Trophoblast cell (in vitro differentiated cells and primary cell): Measurements from ENCODE around the gene TRIM50. TPM values are rescaled to one million over a fixed set of nuclear protein-coding genes. Genes with fewer than 3 reads are reported as not detected.
"Not testable (repeated sequence)": the region's sequence is repeated elsewhere in the genome, so short reads cannot be mapped to it uniquely, and the experiment has no call there.

Source experiments
- DNase-seq, 2 donors: peaks; one replicate each; pipeline ENCODE4 v3.0.0-alpha.2; 2016
- H2AFZ ChIP-seq: 2 replicates; pipeline ENCODE4 v1.6.1; 2013; ENCODE audit warnings: low read length, moderate library complexity, mild to moderate bottlenecking; ENCODE audit not compliant: insufficient read depth, poor library complexity
- H2AK5ac ChIP-seq: 2 replicates; pipeline ENCODE4 v1.6.1; 2013; ENCODE audit warnings: mild to moderate bottlenecking, low read length
- H2BK120ac ChIP-seq: 2 replicates; pipeline ENCODE4 v1.6.1; 2013; ENCODE audit warnings: low read length, mild to moderate bottlenecking, moderate library complexity; ENCODE audit not compliant: insufficient read depth, poor library complexity
- H2BK12ac ChIP-seq: 2 replicates; pipeline ENCODE4 v1.6.1; 2013; ENCODE audit warnings: mild to moderate bottlenecking, low read length, moderate library complexity
- H2BK5ac ChIP-seq: 2 replicates; pipeline ENCODE4 v1.6.1; 2013; ENCODE audit warnings: low read length, low read depth, moderate library complexity, mild to moderate bottlenecking; ENCODE audit not compliant: poor library complexity
- H3K14ac ChIP-seq: 2 replicates; pipeline ENCODE4 v1.6.1; 2013; ENCODE audit warnings: mild to moderate bottlenecking, low read length
- H3K18ac ChIP-seq: 2 replicates; pipeline ENCODE4 v1.6.1; 2013; ENCODE audit warnings: mild to moderate bottlenecking, low read length
- H3K23ac ChIP-seq: 2 replicates; pipeline ENCODE4 v1.6.1; 2013; ENCODE audit warnings: low read length
- H3K27ac ChIP-seq: 2 replicates; pipeline ENCODE4 v1.5.1; 2013; ENCODE audit warnings: low read depth, mild to moderate bottlenecking, inconsistent platforms, low read length, moderate library complexity
- H3K27me3 ChIP-seq: 2 replicates; pipeline ENCODE4 v1.6.1; 2013; ENCODE audit warnings: inconsistent platforms, mild to moderate bottlenecking, low read length, moderate library complexity; ENCODE audit not compliant: insufficient read depth
- H3K36me3 ChIP-seq, 2 experiments: 1 replicate in 1 of 2; 2 replicates in 1 of 2; pipeline ENCODE4 v1.6.1; 2013; ENCODE audit warnings: low read length in 2 of 2, mild to moderate bottlenecking in 2 of 2, moderate library complexity in 1 of 2; ENCODE audit not compliant: insufficient read depth in 2 of 2, control insufficient read depth in 1 of 2
- H3K4ac ChIP-seq: 2 replicates; pipeline ENCODE4 v1.6.1; 2013; ENCODE audit warnings: low read depth, mild to moderate bottlenecking, low read length, moderate library complexity
- H3K4me1 ChIP-seq, 2 experiments: 1 replicate in 1 of 2; 2 replicates in 1 of 2; pipeline ENCODE4 v1.6.1; 2013; ENCODE audit warnings: low read length in 2 of 2, mild to moderate bottlenecking in 2 of 2, moderate library complexity in 1 of 2; ENCODE audit not compliant: insufficient read depth in 2 of 2, control insufficient read depth in 1 of 2
- H3K4me2 ChIP-seq: 2 replicates; pipeline ENCODE4 v1.6.1; 2013; ENCODE audit warnings: inconsistent platforms, mild to moderate bottlenecking, low read length, moderate library complexity
- H3K4me3 ChIP-seq: 2 replicates; pipeline ENCODE4 v1.5.1; 2013; ENCODE audit warnings: mild to moderate bottlenecking, low read depth, low read length, inconsistent platforms
- H3K79me1 ChIP-seq: one replicate; pipeline ENCODE4 v1.6.1; 2013; ENCODE audit warnings: low read length
- H3K79me2 ChIP-seq: 2 replicates; pipeline ENCODE4 v1.6.1; 2013; ENCODE audit warnings: low read length, mild to moderate bottlenecking; ENCODE audit not compliant: control insufficient read depth, insufficient read depth, poor library complexity
- H3K9ac ChIP-seq: 2 replicates; pipeline ENCODE4 v1.6.1; 2013; ENCODE audit warnings: mild to moderate bottlenecking, low read length
- H3K9me3 ChIP-seq: 2 replicates; pipeline ENCODE4 v1.6.1; 2013; ENCODE audit warnings: low read depth, mild to moderate bottlenecking, control low read depth, inconsistent platforms, low read length; ENCODE audit not compliant: insufficient read depth
- H4K12ac ChIP-seq: 2 replicates; pipeline ENCODE4 v1.6.1; 2013; ENCODE audit warnings: low read depth, mild to moderate bottlenecking, low read length, moderate library complexity
- H4K8ac ChIP-seq: 2 replicates; pipeline ENCODE4 v1.6.1; 2013; ENCODE audit warnings: low read depth, mild to moderate bottlenecking, low read length, moderate library complexity
- H4K91ac ChIP-seq: one replicate; pipeline ENCODE4 v1.6.1; 2013; ENCODE audit warnings: low read depth, mild to moderate bottlenecking, low read length, moderate library complexity
- WGBS: extraction: QIAGEN DNeasy Blood & Tissue Kit; methylation state at CpG from one replicate; pipeline ENCODE4 v1.1.7; 2013; ENCODE audit warnings: missing lambda C conversion rate; ENCODE audit not compliant: insufficient read length, insufficient coverage; ENCODE audit errors: extremely low coverage; 5-methylcytosine and 5-hydroxymethylcytosine counted together
- polyA plus RNA-seq: library from polyadenylated mRNA; stranded (reverse); fragments of 200-250 nt; gene quantifications from 2 replicates; pipeline ENCODE4 v1.2.3, GENCODE V29; 2013

TRIM50 gene
- not detected in 2 replicates for polyA plus RNA-seq

- not testable (repeated sequence) for H3K9ac ChIP-seq, H3K14ac ChIP-seq, H3K9me3 ChIP-seq, H3K79me1 ChIP-seq, H2BK5ac ChIP-seq, H3K4me1 ChIP-seq, H2BK12ac ChIP-seq, H3K4ac ChIP-seq, H2BK120ac ChIP-seq, H3K36me3 ChIP-seq, H4K12ac ChIP-seq, H2AFZ ChIP-seq, H3K79me2 ChIP-seq, H3K4me3 ChIP-seq, H4K8ac ChIP-seq, H3K4me2 ChIP-seq, H3K27ac ChIP-seq, H3K27me3 ChIP-seq, H3K18ac ChIP-seq, H2AK5ac ChIP-seq, H4K91ac ChIP-seq, DNase-seq, H3K23ac ChIP-seq
- WGBS, result no CpG with 5 or more reads among the region's 43 CpGs
Measured at GRCh38 chr7:73327922-73328321, at the start of gene TRIM50, which contains the start of gene FKBP6. TSS of gene TRIM50 (minus strand) at chr7:73328082. CDS start at chr7:73324787, 3,295 bp downstream. TSS of gene FKBP6 (plus strand) at chr7:73328161. CDS start at chr7:73328429, 268 bp downstream.

- no peak for DNase-seq
- no peak overlapping the region for H2BK120ac ChIP-seq
Measured at GRCh38 chr7:73376671-73377412, 49.0 kb upstream of the TRIM50 start.

GRCh38 chr7:73376262-73376661, 48.4 kb upstream of the TRIM50 start:
- H3K79me1 ChIP-seq, H4K12ac ChIP-seq, H3K9ac ChIP-seq, H3K27me3 ChIP-seq, H4K91ac ChIP-seq, H3K4me1 ChIP-seq, H3K4me3 ChIP-seq, H3K36me3 ChIP-seq, H3K4ac ChIP-seq, H2BK5ac ChIP-seq, H3K4me2 ChIP-seq, H3K18ac ChIP-seq, H3K9me3 ChIP-seq, H2BK120ac ChIP-seq, H2AK5ac ChIP-seq, DNase-seq, H3K23ac ChIP-seq, H4K8ac ChIP-seq, H3K14ac ChIP-seq, H3K79me2 ChIP-seq, H3K27ac ChIP-seq, H2AFZ ChIP-seq, H2BK12ac ChIP-seq: not testable (repeated sequence)
- no CpG with 5 or more reads among the region's 4 CpGs for WGBS

More at GRCh38 chr7:73376671-73377412, 49.0 kb upstream of the TRIM50 start:
- no peak overlapping the region for H3K14ac ChIP-seq
- H2AFZ ChIP-seq, result no peak overlapping the region
- H3K36me3 ChIP-seq, result no peaks in the 10 kb centered on the region
- H3K4me2 ChIP-seq, result no peak overlapping the region
- no peak overlapping the region for H2BK12ac ChIP-seq
- no peak overlapping the region for H3K4ac ChIP-seq
- H4K12ac ChIP-seq, result no peak overlapping the region
- H2BK5ac ChIP-seq, result no peak overlapping the region
- no peak overlapping the region for H2AK5ac ChIP-seq
- H3K79me1 ChIP-seq, result no peaks in the 10 kb centered on the region
- H3K4me3 ChIP-seq, result no peak overlapping the region
- H3K23ac ChIP-seq, result no peak overlapping the region
- H4K8ac ChIP-seq, result no peak overlapping the region
- peaks cover 2% of the 10 kb centered on the region for H3K27me3 ChIP-seq
- WGBS, result no CpG with 5 or more reads among the region's 20 CpGs
- no peak overlapping the region for H3K18ac ChIP-seq
- no peak overlapping the region for H4K91ac ChIP-seq
- peaks cover 5% of the 10 kb centered on the region for H3K9me3 ChIP-seq
- H3K4me1 ChIP-seq, result no peaks in the 10 kb centered on the region
- no peak overlapping the region for H3K27ac ChIP-seq
- no peaks in the 10 kb centered on the region for H3K79me2 ChIP-seq
- no peak overlapping the region for H3K9ac ChIP-seq

GRCh38 chr7:73373741-73374140, 45.9 kb upstream of the TRIM50 start:
- Histone ChIP-seq H2AFZ (no peak overlapping the region), H2BK12ac (no peak overlapping the region), H3K4me2 (no peak overlapping the region), H3K79me2 (no peaks in the 10 kb centered on the region), H3K23ac (no peak overlapping the region), H2AK5ac (no peak overlapping the region), H2BK120ac (no peak overlapping the region), H3K14ac (no peak overlapping the region), H4K8ac (no peak overlapping the region), H3K4me1 (no peaks in the 10 kb centered on the region), H3K4ac (no peak overlapping the region), H4K12ac (no peak overlapping the region), H2BK5ac (no peak overlapping the region), H3K27me3 (peaks cover 2% of the 10 kb centered on the region), H4K91ac (no peak overlapping the region), H3K4me3 (no peak overlapping the region), H3K18ac (no peak overlapping the region), H3K79me1 (no peaks in the 10 kb centered on the region), H3K9me3 (peaks cover 5% of the 10 kb centered on the region), H3K9ac (no peak overlapping the region), H3K36me3 (no peaks in the 10 kb centered on the region), H3K27ac (no peak overlapping the region)
- WGBS, result no CpG with 5 or more reads among the region's 13 CpGs
- DNase-seq, result no peak
